Middle frontal gyrus (tissue), 1 donor: ENCODE data around the gene ACSL3.
"Not testable (repeated sequence)": the region's sequence is repeated elsewhere in the genome, so short reads cannot be mapped to it uniquely, and the experiment has no call there.

ENCODE experiments used
- DNase-seq: peaks from one replicate; pipeline ENCODE4 v3.0.0-alpha.2; 2015; ENCODE audit warnings: low spot score; ENCODE audit errors: extremely low spot score

The ACSL3 gene

GRCh38 chr2:222968550-222969155, 107.8 kb downstream of the ACSL3 start:
- no peak for DNase-seq

- no peak for DNase-seq
Measured at GRCh38 chr2:222969491-222969890, 108.7 kb downstream of the ACSL3 start.

GRCh38 chr2:222972420-222972819, 111.6 kb downstream of the ACSL3 start:
- DNase-seq: no peak

- no peak for DNase-seq
Measured at GRCh38 chr2:222973237-222973636, 112.4 kb downstream of the ACSL3 start.

GRCh38 chr2:222973733-222974132, 112.9 kb downstream of the ACSL3 start:
- DNase-seq: no peak

GRCh38 chr2:222976521-222977061, 115.8 kb downstream of the ACSL3 start:
- no peak for DNase-seq

GRCh38 chr2:222977121-222977520, 116.3 kb downstream of the ACSL3 start:
- DNase-seq: no peak

GRCh38 chr2:222978850-222979249, 118.0 kb downstream of the ACSL3 start:
- DNase-seq: no peak

- DNase-seq: no peak
Measured at GRCh38 chr2:222979484-222979883, 118.6 kb downstream of the ACSL3 start.

GRCh38 chr2:222982010-222982908, 121.4 kb downstream of the ACSL3 start:
- no peak for DNase-seq

- DNase-seq: no peak
Measured at GRCh38 chr2:222982909-222983265, 122.1 kb downstream of the ACSL3 start.

- no peak for DNase-seq
Measured at GRCh38 chr2:222984908-222985307, 124.1 kb downstream of the ACSL3 start.

GRCh38 chr2:222989431-222989830, 128.6 kb downstream of the ACSL3 start:
- no peak for DNase-seq

GRCh38 chr2:222990206-222990605, 129.4 kb downstream of the ACSL3 start:
- not testable (repeated sequence) for DNase-seq

GRCh38 chr2:222992137-222992536, 131.3 kb downstream of the ACSL3 start:
- no peak for DNase-seq
